ENCODE results near the gene PGAM2.

DNA sequence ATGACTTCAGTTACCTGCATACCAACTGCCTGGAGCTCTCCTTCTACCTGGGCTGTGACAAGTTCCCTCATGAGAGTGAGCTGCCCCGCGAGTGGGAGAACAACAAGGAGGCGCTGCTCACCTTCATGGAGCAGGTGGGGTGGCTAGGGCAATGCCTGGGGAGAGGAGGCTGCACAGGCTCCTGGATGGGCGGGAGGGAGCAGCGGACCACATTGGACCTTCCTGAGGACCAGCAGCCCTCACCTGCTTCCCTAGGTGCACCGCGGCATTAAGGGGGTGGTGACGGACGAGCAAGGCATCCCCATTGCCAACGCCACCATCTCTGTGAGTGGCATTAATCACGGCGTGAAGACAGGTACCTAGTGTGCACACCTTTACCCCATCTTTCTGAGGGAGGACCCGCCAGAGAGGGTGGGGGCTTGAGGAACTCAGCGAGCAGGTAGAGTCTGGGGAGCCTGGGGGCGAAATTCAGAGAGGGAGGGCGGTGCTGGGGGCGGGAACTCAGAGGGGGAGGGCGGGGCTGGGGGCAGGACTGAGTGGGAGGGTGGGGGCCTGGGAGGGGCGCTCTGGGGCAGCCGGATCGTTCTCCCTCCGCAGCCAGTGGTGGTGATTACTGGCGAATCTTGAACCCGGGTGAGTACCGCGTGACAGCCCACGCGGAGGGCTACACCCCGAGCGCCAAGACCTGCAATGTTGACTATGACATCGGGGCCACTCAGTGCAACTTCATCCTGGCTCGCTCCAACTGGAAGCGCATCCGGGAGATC is 47.8 kb upstream of the PGAM2 start:
- no peak for TF ChIP-seq MAZ (IDR thresholded peaks at IDR 0.05; ENCODE audit: borderline replicate concordance, low read depth, low read length)
- no peak for TF ChIP-seq MYC (IDR thresholded peaks at IDR 0.05; ENCODE audit: borderline replicate concordance, low read length)
- no peak for TF ChIP-seq HDAC2 (IDR thresholded peaks at IDR 0.05)
- no peak for TF ChIP-seq ESRRA (IDR thresholded peaks at IDR 0.05; ENCODE audit: borderline replicate concordance, low read length)
- no peak for TF ChIP-seq POLR2A (IDR thresholded peaks at IDR 0.05; ENCODE audit: low read length)
- TF ChIP-seq, protein P1, sequence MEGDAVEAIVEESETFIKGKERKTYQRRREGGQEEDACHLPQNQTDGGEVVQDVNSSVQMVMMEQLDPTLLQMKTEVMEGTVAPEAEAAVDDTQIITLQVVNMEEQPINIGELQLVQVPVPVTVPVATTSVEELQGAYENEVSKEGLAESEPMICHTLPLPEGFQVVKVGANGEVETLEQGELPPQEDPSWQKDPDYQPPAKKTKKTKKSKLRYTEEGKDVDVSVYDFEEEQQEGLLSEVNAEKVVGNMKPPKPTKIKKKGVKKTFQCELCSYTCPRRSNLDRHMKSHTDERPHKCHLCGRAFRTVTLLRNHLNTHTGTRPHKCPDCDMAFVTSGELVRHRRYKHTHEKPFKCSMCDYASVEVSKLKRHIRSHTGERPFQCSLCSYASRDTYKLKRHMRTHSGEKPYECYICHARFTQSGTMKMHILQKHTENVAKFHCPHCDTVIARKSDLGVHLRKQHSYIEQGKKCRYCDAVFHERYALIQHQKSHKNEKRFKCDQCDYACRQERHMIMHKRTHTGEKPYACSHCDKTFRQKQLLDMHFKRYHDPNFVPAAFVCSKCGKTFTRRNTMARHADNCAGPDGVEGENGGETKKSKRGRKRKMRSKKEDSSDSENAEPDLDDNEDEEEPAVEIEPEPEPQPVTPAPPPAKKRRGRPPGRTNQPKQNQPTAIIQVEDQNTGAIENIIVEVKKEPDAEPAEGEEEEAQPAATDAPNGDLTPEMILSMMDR (IDR thresholded peaks at IDR 0.05): no peak
- TF ChIP-seq ZNF302 (CRISPR knock-in tag; IDR thresholded peaks at IDR 0.05): no peak
- TF ChIP-seq, protein P2, sequence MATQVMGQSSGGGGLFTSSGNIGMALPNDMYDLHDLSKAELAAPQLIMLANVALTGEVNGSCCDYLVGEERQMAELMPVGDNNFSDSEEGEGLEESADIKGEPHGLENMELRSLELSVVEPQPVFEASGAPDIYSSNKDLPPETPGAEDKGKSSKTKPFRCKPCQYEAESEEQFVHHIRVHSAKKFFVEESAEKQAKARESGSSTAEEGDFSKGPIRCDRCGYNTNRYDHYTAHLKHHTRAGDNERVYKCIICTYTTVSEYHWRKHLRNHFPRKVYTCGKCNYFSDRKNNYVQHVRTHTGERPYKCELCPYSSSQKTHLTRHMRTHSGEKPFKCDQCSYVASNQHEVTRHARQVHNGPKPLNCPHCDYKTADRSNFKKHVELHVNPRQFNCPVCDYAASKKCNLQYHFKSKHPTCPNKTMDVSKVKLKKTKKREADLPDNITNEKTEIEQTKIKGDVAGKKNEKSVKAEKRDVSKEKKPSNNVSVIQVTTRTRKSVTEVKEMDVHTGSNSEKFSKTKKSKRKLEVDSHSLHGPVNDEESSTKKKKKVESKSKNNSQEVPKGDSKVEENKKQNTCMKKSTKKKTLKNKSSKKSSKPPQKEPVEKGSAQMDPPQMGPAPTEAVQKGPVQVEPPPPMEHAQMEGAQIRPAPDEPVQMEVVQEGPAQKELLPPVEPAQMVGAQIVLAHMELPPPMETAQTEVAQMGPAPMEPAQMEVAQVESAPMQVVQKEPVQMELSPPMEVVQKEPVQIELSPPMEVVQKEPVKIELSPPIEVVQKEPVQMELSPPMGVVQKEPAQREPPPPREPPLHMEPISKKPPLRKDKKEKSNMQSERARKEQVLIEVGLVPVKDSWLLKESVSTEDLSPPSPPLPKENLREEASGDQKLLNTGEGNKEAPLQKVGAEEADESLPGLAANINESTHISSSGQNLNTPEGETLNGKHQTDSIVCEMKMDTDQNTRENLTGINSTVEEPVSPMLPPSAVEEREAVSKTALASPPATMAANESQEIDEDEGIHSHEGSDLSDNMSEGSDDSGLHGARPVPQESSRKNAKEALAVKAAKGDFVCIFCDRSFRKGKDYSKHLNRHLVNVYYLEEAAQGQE (IDR thresholded peaks at IDR 0.05): no peak
- TF ChIP-seq CHD4 (IDR thresholded peaks at IDR 0.05; ENCODE audit: borderline replicate concordance): no peak
- no peak for TF ChIP-seq JUNB (IDR thresholded peaks at IDR 0.05)
- TF ChIP-seq, protein P3, sequence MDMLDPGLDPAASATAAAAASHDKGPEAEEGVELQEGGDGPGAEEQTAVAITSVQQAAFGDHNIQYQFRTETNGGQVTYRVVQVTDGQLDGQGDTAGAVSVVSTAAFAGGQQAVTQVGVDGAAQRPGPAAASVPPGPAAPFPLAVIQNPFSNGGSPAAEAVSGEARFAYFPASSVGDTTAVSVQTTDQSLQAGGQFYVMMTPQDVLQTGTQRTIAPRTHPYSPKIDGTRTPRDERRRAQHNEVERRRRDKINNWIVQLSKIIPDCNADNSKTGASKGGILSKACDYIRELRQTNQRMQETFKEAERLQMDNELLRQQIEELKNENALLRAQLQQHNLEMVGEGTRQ (IDR thresholded peaks at IDR 0.05): no peak
- TF ChIP-seq CBX8 (IDR thresholded peaks at IDR 0.05): no peak
- no peak for TF ChIP-seq EHMT2 (IDR thresholded peaks at IDR 0.05; ENCODE audit: low read depth)
